Measurements from ENCODE around the gene NDOR1.
A peak's percentile ranks its signal among the peaks of the same experiment; 100 is the strongest.

NDOR1 gene

DNA sequence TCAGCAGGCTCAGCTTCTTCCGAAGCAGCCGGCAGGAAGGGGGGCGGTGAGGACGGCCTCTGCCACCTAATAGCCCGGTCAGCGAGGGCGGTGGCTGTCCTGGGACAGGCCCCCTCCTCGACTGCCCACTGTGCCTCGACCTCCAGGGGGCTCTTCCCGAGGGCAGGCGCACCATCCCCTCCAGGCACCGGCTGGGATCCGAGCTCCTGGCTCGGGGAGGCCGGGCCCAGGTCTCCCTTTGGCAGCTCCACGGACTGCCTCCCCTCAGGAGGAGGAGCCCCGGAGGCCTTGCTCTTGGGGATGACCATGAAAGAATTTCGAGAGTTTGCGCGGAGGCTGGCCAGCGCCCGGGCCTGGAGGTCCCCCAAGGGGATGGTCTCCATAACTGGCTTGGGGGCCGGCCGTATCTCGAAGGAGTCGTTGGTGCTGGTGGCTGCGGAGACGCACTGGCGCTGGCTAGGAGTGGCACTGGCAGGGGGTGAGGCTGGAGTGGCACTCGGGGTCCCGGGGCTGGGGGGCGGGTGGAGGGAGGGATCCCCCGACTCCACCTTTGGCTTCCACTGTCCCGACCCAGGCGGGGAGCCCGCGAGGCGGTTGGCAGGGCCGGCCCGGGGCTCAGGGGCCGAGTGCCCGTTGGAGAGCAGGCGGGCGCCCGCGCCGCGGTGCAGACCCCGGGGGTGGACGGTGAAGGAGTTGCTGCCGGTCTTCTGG is 5.9 kb upstream of the NDOR1 start:
- DNase-seq: no peak

DNA sequence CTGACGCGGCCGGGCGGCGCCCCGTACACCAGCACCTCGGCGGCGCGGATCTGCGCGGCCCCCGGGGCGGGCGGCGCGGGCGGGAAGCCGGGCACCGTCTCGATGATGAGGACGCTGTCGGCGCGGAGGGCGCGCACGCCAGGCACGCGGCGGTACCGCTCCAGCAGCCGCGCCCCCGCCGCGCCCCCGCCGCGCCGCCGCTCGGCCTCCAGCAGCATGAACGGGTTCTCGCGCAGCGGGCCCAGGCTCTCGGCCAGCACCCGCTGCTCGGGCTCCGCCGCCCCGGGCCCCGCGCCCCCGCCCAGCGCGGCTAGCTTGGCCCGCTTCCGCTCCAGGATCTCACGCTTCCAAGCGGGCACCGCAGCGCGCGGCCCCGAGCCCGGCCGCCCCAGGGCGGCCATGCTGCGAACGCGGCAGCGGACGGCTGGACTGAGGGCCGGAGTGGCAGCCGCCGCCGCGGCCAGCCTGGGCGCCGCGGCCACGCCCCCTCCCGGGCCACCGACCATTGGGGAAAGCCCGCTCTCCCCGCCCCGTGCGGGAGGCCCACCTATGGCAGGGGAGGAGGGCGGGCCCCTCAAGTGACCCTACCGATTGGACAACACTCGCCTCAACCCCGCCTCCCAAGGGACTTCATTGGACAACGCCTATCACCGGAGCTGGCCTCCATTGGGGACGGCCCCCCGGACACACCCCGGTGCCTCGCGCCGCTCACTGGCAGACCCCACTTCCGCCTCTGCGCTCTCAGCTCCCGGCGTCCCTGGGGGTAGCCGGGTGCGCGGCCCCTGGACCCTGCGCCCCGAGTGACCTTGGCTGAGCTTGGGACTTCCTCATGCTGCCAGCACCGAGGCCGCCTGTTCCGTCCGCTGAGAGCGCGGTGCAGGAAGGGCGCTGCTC is 4.9 kb upstream of the NDOR1 start, which contains the start of gene TPRN:
Gene TPRN, minus strand, starts transcription at position 431 of the 894 bp plus-strand sequence. Its CDS starts 30 bp downstream, at position 401.
- DNase-seq: peak; percentile 99

DNA sequence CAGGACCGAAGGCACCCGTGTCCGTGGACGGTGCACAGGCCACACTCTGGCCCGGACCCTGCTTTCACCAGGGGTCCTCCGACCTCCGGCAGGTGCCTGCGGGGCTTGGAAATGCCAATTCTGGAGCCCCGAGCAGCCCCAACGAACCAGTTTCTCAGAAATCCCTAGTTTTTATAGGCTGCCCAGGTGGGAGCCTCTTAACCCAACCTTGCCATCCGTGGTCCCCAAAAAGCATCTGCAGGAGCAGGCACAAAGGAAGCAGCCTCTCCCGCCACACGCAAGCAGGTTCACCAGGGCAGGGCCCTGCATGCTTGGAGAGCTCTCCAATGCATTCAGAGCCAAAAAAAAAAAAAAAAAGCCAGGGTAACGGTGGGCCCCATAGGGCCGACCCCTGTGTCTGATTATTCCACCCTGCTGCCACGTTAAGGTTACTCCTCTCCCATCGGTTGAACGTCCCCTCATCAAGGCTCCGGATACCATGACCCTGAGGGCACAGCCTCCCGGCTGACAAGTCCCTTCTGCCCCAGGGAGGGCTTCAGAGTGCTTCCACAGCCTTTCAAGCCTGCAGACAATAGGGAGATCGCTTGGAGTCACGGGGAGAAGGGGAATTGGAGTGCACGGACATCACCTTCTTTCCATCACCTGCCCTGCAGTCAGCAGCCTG is 4.2 kb upstream of the NDOR1 start:
- DNase-seq: no peak

DNA sequence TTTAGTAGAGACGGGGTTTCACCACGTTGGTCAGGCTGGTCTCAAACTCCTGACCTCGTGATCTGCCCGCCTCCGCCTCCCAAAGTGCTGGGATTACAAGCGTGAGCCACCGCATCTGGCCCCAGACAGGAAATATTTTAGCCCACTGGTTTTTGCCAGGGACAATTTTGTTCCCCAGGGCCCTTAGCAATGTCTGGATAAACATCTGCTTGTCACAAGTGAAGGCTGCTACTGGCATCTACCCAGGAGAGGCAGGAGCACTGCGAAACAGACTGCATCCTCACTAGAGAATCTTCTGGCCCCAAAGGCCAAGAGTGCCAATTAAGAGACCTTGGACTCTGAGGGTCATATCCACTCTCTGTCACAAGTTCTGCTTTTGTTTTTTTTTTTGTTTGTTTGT is 2.5 kb upstream of the NDOR1 start:
- no peak for DNase-seq

DNA sequence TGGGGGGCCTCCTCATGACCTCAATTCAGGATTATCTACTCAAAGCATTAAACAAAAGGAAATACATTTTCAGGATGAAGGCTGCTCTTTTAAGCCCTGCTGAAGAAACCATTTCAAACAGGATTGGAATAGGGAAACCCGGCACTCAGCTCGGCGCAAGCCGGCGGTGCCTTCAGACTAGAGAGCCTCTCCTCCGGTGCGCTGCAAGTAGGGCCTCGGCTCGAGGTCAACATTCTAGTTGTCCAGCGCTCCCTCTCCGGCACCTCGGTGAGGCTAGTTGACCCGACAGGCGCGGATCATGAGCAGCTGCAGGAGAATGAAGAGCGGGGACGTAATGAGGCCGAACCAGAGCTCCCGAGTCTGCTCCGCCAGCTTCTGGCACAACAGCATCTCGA is 772 bp upstream of the NDOR1 start:
- no peak for DNase-seq

DNA sequence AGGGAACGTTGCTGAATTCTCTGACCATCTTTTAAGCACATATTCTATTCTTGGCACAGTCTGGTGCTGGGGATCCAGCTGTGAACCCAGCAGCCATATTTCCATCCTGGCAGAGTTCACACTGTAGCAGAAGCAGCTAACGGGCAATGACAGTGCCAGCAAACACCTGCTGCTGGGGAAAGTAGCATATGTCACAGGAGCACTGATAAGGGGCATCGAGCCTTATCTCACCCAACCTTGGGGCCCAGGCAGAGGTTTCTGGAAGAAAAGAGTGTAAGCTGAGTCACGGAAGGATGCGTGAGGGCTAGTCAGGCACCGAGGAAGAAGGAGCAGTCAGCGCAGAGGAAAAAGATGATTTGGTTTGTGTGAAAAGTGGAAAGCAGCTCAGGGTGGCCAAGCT is 1.1 kb downstream of the NDOR1 start:
- DNase-seq: no peak

DNA sequence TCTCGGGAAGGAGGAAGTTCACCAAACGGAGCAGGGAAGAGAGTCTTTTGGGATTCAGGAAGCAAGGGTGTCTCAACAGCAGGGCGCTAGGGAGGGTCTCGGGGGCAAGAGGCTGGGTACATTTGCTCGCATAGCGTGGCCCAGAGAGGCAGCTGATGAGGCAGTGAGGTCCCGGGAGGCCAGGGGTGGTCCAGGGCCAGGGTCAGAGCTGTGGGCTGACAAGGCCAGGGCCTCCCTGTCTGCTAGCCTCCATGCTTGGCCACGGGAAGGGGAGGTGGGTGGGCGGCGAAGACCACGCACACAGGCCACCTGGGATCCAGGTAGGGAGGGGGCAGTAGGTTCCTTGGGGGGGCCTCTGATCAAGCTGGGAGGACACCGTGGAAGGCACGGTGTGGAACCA is 6.0 kb downstream of the NDOR1 start:
- no peak for DNase-seq

DNA sequence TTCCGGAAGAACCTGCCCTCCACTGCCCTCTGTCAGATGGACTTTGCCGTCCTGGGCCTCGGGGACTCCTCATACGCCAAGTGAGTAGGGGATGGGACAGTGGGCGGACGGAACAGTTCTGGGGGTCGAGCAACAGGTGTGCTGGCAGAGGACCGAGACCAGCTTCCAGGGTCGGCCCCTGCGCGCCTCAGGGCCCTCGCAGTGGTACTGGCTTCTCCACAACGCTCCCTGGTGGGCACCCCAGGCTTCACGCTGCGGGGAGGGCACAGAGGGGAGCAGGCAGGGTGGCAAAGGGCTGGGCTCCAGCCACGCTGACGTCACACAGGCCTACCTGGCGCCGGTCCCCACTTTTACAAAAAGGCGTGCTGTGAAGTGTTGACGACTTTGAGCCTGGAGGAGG is 7.0 kb downstream of the NDOR1 start:
- DNase-seq: no peak

DNA sequence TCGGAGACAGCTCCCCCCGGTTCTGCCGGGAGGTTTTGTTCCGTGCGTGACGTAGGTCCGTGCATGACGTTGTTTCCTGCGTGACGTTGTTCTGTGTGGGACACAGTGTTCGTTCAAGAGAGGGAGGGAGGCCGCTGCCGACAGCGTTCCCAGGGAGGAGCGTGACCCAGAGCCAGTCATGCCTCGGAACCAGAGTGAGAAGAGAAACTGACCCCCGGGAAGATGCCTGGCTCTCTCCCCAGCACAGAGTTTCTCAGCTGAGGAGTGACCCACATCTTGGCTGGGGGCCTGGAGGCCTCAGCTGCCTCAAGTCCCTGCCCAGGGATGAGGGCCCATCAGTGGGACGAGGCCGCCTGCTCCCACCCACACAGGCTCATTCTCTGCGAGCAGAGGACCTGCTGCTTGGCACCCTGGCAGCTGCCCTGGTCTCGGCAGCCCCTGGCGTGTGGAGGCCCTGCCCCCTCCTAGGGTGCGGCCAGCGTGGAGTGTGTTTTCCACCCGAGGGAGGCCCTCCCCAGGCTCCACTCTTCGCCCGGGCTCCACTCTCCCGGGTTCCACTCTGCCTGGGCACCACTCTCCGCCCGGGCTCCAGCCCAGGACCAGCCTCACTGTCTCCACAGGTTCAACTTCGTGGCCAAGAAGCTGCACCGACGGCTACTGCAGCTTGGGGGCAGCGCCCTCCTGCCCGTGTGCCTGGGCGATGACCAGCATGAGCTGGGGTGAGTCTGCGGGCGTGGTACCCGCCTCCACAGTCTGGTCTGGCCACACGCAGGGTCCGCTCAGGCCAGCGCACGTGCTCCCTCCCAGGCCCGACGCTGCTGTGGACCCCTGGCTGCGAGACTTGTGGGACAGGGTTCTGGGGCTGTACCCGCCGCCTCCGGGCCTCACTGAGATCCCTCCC is 7.9 kb downstream of the NDOR1 start:
- DNase-seq: no peak

DNA sequence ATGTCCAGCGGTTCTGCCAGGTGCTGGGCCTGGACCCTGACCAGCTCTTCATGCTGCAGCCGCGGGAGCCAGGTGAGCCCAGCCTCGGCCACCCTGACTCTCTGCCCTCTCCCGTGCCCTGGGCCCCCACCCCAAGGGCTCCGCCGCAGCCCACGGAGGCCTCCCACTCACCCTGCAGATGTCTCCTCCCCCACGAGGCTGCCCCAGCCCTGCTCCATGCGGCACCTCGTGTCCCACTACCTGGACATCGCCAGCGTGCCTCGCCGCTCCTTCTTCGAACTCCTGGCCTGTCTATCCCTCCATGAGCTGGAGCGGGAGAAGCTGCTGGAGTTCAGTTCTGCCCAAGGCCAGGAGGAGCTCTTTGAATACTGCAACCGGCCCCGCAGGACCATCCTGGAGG is 9.1 kb downstream of the NDOR1 start:
- DNase-seq: no peak

DNA sequence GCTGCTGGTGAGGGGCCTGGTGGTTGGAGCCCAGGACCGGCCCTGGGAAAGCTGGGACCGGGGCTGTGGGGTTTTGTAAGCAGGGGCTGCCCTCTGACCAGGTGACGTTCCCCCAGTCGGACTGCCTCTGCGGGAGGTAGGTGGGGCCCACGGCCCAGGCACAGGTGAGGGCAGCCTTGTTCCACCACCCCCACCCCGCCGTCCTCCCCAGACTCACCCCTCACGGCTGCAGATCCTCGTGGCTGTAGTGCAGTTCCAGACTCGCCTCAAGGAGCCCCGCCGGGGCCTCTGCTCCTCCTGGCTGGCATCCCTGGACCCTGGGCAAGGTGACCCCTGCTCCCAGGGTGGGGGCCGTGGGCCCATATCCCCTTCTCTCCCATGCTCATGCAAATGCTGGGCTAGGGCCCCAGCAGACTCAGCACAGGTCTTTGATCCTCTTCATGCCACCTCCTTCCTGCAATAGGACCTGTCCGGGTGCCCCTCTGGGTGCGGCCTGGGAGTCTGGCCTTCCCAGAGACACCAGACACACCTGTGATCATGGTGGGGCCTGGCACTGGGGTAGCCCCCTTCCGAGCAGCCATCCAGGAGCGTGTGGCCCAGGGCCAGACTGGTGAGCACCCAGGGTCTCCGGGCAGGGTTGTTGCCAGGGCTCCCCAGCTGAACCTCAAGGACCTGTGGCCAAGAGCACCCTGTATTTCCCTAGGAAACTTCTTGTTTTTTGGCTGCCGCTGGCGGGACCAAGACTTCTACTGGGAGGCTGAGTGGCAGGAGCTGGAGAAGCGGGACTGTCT is 9.9 kb downstream of the NDOR1 start:
- no peak for DNase-seq

DNA sequence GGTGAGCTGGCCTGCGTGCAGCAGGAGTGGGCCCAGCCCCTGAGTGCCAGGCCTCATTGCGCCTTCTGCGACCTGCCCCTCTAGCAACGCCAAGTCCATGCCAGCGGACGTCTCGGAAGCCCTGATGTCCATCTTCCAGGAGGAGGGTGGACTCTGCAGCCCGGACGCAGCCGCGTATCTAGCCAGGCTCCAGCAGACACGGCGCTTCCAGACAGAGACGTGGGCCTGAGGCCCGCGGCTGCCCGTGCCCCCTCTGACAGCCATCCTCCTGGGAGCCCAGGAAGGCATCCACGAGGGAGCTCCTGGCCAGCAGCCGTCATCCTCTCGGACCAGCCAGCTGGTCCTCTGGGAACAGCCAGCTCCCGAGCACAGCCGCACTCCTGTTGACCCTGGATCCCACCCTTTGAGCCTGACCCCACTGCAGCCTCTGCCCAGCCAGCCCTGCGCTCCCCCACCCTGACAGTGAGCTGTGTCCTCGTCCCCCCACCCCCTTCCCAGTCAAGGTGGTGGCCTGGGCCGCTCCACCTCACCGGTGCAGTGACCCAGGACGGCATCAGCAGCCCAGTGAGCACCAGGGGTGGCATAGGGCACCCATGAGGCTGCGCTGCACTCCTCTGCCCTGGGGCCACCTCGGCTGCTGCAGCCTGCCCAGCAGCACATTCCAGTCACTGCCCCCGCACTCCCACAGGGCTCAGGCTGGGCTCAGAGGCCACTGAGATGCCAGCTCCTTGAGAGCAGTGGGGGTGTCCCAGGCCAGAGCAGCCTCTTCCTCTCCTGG is 10.9 kb downstream of the NDOR1 start:
- DNase-seq: no peak

DNA sequence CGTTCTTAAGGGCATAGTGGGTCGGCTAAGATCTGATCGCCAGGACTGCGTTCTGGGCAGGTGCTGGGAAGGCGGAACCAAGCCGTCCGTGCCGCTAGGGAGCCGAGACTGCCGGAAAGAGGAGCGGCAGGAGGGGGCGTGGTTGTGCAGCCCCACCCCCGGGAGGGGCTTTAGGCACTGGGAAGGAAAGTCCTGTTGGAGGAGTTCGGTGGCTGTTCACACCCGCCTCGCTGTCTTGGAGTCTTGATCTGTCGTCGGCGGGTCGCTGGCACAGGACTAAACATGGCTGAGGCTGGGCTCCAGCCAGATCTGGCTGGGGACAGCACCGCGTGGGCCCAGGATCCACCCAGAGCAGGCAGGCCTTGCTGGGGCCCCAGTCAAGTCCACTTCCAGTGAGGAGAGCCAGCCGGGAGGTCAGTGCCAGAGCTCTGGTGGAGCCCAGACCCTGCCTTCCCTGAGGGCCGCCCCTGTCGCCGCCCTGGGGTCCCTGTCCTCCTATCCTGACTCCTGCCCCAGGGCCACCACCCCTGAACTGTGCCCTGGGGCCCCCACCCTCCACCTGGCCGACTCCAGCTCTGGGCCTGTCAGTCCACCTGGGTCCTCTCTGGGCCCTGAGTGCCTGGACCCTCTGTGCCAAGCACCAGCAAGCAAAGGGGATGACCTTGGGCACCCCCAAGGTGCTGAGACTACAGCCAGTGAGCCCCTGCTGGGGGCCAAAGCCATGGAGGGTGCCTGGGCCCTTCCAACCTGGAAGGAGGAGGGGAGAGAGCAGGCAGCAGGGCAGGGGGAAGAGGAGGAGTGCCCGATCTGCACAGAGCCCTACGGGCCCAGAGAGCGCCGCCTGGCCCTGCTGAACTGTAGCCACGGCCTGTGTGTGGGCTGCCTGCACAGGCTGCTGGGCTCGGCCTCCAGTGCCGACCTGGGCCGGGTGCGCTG is 12.0 kb downstream of the NDOR1 start:
- no peak for DNase-seq

DNA sequence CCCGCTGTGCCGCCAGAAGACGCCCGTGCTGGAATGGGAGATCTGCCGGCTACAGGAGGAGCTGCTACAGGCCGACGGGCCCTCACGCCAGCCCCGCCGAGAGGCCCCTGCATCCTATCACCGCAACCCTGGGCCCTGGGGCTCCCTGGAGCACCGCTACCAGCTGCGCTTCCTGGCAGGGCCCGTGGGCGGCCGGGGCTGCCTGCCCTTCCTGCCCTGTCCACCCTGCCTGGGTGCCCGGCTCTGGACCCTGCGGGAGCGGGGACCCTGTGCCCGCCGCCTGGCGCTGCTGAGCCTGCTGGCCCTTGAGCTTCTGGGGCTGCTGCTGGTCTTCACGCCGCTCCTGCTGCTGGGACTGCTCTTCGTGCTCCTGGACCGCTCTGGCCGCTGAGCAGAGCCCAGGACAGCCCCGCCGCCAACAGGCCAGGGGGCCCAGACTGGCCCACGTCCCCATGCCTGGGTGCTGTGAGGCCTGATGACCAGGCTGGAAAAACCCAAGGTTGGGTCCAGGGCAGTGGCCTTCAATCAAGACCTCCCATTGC is 12.8 kb downstream of the NDOR1 start:
- no peak for DNase-seq

DNA sequence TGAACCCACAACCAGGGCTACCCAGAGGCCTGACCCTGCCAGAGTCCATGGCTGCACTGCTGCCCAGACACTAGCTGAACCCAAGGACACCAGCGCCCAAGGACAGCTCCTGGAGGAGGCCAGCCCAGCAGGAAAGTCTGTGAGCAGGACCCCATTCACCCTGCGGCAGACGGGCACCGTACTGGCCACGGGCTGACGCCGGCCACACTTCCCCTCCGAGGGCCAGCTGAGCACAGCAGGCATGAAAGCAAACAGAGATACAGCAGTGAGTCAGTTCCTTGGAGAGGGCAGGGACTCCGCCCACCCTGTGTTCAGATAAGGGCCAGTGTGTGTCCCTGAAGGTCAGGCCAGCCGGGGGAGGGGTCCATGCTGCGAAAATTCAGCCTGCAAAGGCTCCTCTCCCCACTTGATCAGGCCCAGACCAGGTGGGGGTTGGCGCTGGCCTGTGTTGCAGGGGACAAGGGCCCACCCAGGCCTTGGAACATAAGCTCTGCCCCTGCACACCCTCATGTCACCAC is 13.3 kb downstream of the NDOR1 start:
- no peak for DNase-seq

DNA sequence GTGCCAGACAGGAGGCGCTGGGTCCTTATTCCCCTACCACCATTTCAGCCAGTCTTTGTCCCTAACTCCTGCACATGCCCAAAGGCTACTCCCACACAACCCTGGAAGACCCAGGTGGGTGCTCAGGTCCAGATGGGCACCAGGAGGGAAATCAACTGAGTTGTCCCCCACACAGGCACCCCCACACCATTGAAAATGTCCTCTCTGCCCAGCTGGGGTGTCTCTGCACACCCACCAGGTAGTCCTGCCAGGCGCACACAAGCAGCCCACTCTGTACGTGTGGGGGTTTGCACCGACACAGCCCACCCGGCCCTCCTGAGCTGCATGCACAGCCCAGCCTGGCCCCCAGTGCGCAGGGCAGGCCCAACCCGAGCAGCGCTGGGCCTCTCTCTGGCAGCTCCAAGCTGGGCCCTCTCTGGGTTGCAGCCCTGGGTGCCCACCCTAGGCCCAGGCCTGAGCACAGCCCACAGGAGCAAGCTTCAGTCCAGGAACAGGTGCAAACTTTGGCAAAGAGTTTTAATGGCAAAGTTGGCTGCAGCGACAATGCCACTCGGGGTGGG is 14.3 kb downstream of the NDOR1 start:
- DNase-seq: no peak

DNA sequence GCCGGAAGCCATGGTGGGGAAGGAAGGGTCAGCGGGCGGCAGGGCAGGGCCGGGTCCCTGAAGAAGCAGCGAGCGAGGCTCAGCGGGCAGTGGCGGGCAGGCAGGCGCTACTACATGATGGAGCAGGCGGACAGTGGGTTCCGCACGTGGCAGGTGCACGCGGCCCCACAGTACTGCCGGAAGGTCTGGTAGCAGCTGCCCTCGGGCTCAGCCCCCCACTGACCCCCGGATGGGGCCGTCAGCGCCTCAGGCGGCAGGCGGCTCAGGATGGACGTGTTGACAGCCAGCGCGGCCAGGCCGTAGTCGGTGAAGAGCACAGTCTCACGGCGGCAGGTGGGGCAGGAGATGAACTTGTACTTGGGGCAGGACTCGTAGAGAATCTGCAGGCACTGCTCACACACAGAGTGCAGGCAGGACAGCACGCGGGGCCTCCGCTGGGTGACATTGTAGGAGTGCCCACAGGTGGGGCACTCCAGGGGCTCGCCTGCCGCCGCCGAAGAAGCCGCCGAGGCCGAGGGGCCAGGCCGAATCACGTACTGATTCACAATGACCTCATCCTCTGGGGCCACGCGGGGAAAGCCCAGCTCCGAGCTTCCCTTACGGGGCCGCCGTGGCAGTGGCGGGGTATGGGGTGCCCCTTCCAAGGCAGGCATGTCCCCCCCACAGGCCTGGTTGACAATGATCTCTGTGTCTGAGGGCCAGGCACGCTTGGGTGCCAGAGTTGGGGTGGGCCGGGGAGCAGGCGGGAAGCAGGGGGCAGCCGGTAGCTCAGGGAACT is 15.0 kb downstream of the NDOR1 start:
- no peak for DNase-seq

DNA sequence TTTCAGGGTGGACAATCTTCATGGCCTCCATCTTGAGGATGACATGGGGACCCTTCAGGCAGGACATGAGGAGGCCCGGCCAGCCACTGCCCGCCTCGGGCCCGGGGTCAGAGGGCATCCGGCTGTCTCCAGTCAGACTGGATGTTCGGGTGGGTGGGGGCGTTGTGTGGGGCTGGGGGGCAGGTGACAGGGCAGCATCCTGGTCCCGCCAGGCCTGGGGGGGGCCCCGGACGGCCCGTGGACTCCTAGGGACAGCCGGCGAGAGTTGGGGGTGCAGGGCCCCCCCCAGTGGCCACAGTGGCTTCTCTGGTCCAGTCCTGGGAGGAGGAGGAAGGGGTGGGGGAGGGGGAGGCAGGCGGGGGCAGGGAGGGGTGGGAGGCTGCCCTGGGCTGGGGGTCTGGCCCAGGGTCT is 15.6 kb downstream of the NDOR1 start:
- no peak for DNase-seq
